Keratinocyte (primary cell): ENCODE data around the gene C11orf52. TPM values are rescaled to one million over a fixed set of nuclear protein-coding genes. Genes with fewer than 3 reads are reported as not detected.
"Not testable (repeated sequence)": the region's sequence is repeated elsewhere in the genome, so short reads cannot be mapped to it uniquely, and the experiment has no call there.

Experiments used
- DNase-seq: peaks from one replicate; pipeline ENCODE4 v3.0.0-alpha.2; 2011; ENCODE audit warnings: low read depth, missing footprints, low spot score
- FAIRE-seq: peaks from 2 replicates; lab custom pipeline; 2011; peaks lifted over from hg19 to GRCh38; lab: Jason Lieb, UNC
- H2AFZ ChIP-seq: 2 replicates; pipeline ENCODE4 v1.6.0; 2012; ENCODE audit warnings: low read length, control low read depth, inconsistent platforms; ENCODE audit not compliant: control insufficient read depth
- H3K27ac ChIP-seq: 2 replicates; pipeline ENCODE4 v1.5.1; 2011; ENCODE audit warnings: low read length; ENCODE audit not compliant: control insufficient read depth, insufficient read depth
- H3K27me3 ChIP-seq: 3 replicates; pipeline ENCODE4 v1.6.0; 2011; ENCODE audit warnings: low read length; ENCODE audit not compliant: control insufficient read depth, insufficient read depth; ENCODE audit errors: extremely low read depth
- H3K36me3 ChIP-seq, 2 experiments: 2 replicates in 1 of 2; 3 replicates in 1 of 2; pipeline ENCODE4 v1.5.1; 2011; ENCODE audit warnings: low read length in 2 of 2, mild to moderate bottlenecking in 1 of 2; ENCODE audit not compliant: control insufficient read depth in 2 of 2, insufficient read depth in 2 of 2; ENCODE audit errors: extremely low read depth in 1 of 2
- H3K4me1 ChIP-seq: 3 replicates; pipeline ENCODE4 v1.5.1; 2011; ENCODE audit warnings: low read length; ENCODE audit not compliant: control insufficient read depth, insufficient read depth; ENCODE audit errors: extremely low read depth
- H3K4me2 ChIP-seq: 3 replicates; pipeline ENCODE4 v1.6.0; 2011; ENCODE audit warnings: low read depth, low read length; ENCODE audit not compliant: control insufficient read depth, insufficient read depth; ENCODE audit errors: extremely low read depth
- H3K4me3 ChIP-seq, 3 experiments: fragments of 200-600 bp in 1 of 3; sonication (generic) in 1 of 3; 2 replicates in 2 of 3; 3 replicates in 1 of 3; pipeline ENCODE4 v1.5.1; 2011 to 2016; ENCODE audit warnings: low read length in 3 of 3, mild to moderate bottlenecking in 3 of 3, control low read depth in 2 of 3, inconsistent platforms in 1 of 3, low read depth in 1 of 3, mixed read lengths in 1 of 3, mixed run types in 1 of 3, moderate library complexity in 1 of 3; ENCODE audit not compliant: control insufficient read depth in 2 of 3, insufficient read depth in 2 of 3; ENCODE audit errors: extremely low read depth in 1 of 3
- H3K79me2 ChIP-seq: 2 replicates; pipeline ENCODE4 v1.6.0; 2012; ENCODE audit warnings: low read length; ENCODE audit not compliant: control insufficient read depth, insufficient read depth
- H3K9ac ChIP-seq: 3 replicates; pipeline ENCODE4 v1.6.0; 2011; ENCODE audit warnings: low read length; ENCODE audit not compliant: control insufficient read depth, insufficient read depth; ENCODE audit errors: extremely low read depth
- H3K9me1 ChIP-seq: 3 replicates; pipeline ENCODE4 v1.6.0; 2011; ENCODE audit warnings: low read length; ENCODE audit not compliant: control insufficient read depth, insufficient read depth; ENCODE audit errors: extremely low read depth
- H3K9me3 ChIP-seq: 2 replicates; pipeline ENCODE4 v1.5.1; 2012; ENCODE audit warnings: low read depth, low read length; ENCODE audit not compliant: control insufficient read depth
- H4K20me1 ChIP-seq: 3 replicates; pipeline ENCODE4 v1.6.0; 2011; ENCODE audit warnings: low read length; ENCODE audit not compliant: control insufficient read depth, insufficient read depth; ENCODE audit errors: extremely low read depth
- EZH2 ChIP-seq: IDR thresholded peaks from one replicate; pipeline ENCODE4 v1.6.1; 2012; ENCODE audit warnings: inconsistent platforms, mild to moderate bottlenecking, low read length, moderate library complexity
- dilution Hi-C: fragments of 300-500 bp; cut with MboI; formaldehyde crosslinking; loops from one replicate; pipeline ENCODE4 v1.7.0; 2020; ENCODE audit warnings: low sequenced_read_pairs; ENCODE audit not compliant: extremely low pct_ligation_motif_present
- polyA plus RNA-seq, 5 experiments: library from polyadenylated mRNA; depleted of rRNA in 3 of 5; stranded (reverse) in 3 of 5; stranded (forward) in 1 of 5; unstranded in 1 of 5; fragments of >200 nt; gene quantifications; 1 replicate in 1 of 5; 2 replicates in 3 of 5; 3 replicates in 1 of 5; pipeline versions ENCODE4 v1.2.1 to v1.2.3, GENCODE V29; 2011 to 2012; ENCODE audit warnings: missing spikeins in 2 of 5, low read depth in 1 of 5, low replicate concordance in 1 of 5
- TF ChIP-seq, protein P1 (sequence below), 3 experiments: IDR thresholded peaks in 1 of 3; conservative IDR thresholded peaks in 1 of 3; optimal IDR thresholded peaks in 1 of 3; 2 replicates in 2 of 3; 3 replicates in 1 of 3; pipeline versions ENCODE3 to v1.5.1; 2011; ENCODE audit warnings: low read length in 3 of 3, mild to moderate bottlenecking in 3 of 3, moderate library complexity in 2 of 3, control low read depth in 1 of 3, inconsistent platforms in 1 of 3; ENCODE audit not compliant: insufficient read depth in 2 of 3; ENCODE audit errors: extremely low read depth in 1 of 3

C11orf52 gene
- polyA plus RNA-seq, 1 donor (not counting 4 experiments of a cell fraction or from before 2014, with no cell fraction given): 3.5 TPM

DNA sequence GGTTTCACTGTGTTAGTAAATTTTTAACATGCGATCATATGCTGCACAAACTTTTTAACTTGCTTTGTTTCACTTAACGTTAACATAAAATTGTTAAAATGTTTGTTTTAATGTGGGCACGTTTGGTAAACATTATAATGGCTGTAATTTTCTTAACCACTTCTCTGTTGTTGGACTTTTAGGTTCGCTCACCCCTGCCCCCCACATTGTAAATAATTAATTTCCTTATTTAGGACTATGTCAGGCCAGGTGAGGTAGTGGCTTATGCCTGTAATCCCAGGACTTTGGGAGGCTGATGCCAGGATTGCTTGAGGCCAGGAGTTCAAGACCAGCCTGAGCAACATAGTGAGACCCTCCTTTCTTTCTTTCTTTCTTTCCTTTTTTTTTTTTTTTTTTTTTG, 11.8 kb downstream of the C11orf52 start:
- Histone ChIP-seq H2AFZ (no peak overlapping the region), H3K79me2 (no peaks in the 10 kb centered on the region), H3K9me3 (no peaks in the 10 kb centered on the region), H3K9ac (no peak overlapping the region), H3K4me1 (peaks cover 10% of the 10 kb centered on the region), H4K20me1 (no peaks in the 10 kb centered on the region), H3K4me2 (no peak overlapping the region), H3K36me3 (no peaks in the 10 kb centered on the region), H3K27me3 (no peaks in the 10 kb centered on the region), H3K4me3 (no peak overlapping the region), H3K9me1 (no peaks in the 10 kb centered on the region), H3K27ac (no peak overlapping the region)
- dilution Hi-C loops: no loop called here
- TF ChIP-seq, protein P1, sequence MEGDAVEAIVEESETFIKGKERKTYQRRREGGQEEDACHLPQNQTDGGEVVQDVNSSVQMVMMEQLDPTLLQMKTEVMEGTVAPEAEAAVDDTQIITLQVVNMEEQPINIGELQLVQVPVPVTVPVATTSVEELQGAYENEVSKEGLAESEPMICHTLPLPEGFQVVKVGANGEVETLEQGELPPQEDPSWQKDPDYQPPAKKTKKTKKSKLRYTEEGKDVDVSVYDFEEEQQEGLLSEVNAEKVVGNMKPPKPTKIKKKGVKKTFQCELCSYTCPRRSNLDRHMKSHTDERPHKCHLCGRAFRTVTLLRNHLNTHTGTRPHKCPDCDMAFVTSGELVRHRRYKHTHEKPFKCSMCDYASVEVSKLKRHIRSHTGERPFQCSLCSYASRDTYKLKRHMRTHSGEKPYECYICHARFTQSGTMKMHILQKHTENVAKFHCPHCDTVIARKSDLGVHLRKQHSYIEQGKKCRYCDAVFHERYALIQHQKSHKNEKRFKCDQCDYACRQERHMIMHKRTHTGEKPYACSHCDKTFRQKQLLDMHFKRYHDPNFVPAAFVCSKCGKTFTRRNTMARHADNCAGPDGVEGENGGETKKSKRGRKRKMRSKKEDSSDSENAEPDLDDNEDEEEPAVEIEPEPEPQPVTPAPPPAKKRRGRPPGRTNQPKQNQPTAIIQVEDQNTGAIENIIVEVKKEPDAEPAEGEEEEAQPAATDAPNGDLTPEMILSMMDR (optimal IDR thresholded peaks at IDR 0.05 in 1 of 3, IDR thresholded peaks at IDR 0.05 in 1 of 3, conservative IDR thresholded peaks at IDR 0.05 in 1 of 3; ENCODE audit: extremely low read depth in 1 of 3, insufficient read depth in 2 of 3, low read length in 3 of 3): no peak
- no peak for TF ChIP-seq EZH2
- DNase-seq (no peak), FAIRE-seq (no peak)

DNA sequence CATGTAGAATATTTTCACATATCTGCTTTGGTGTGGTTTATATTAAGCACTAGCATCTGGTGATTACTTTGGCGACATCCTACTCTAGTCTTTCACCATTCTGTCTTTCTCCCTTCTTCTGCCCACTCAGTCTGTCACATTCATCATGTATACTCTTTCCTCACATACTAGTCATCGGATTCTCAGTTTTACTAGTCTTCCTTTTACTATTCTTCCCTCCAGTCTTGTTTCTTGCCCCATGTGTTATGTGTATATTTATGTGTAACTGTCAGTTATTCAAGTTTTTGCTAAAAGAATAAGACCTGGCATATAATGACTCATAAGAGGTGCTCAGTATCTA, 13.9 kb downstream of the C11orf52 start:
- Histone ChIP-seq H3K79me2 (no peaks in the 10 kb centered on the region), H3K27me3 (no peaks in the 10 kb centered on the region), H3K27ac (no peak overlapping the region), H4K20me1 (no peaks in the 10 kb centered on the region), H3K9ac (no peak overlapping the region), H3K4me2 (no peak overlapping the region), H3K9me1 (no peaks in the 10 kb centered on the region), H2AFZ (no peak overlapping the region), H3K36me3 (no peaks in the 10 kb centered on the region), H3K9me3 (no peaks in the 10 kb centered on the region), H3K4me3 (no peak overlapping the region), H3K4me1 (peaks cover 4% of the 10 kb centered on the region)
- DNase-seq (no peak), FAIRE-seq (no peak)
- TF ChIP-seq EZH2: no peak
- TF ChIP-seq, protein P1 (optimal IDR thresholded peaks at IDR 0.05 in 1 of 3, IDR thresholded peaks at IDR 0.05 in 1 of 3, conservative IDR thresholded peaks at IDR 0.05 in 1 of 3; ENCODE audit: extremely low read depth in 1 of 3, insufficient read depth in 2 of 3, low read length in 3 of 3): no peak
- dilution Hi-C loops: no loop called here

DNA sequence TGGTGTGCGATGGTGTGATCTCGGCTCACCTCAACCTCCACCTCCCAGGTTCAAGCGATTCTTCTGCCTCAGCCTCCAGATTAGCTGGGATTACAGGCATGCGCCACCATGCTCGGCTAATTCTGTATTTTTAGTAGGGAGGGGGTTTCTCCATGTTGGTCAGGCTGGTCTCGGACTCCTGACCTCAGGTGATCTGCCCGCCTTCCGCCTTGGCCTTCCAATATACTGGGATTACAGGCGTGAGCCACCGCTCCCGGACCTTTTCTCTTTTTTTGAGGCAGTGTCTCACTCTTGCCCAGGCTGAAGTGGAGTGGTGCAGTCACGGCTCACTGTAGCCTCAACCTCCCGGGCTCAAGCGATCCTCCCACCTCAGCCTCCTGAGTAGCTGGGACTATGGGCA, 14.5 kb downstream of the C11orf52 start:
- H3K9ac ChIP-seq: not testable (repeated sequence)

More for the DNA sequence above, 14.5 kb downstream of the C11orf52 start:
- H3K27ac ChIP-seq, H3K36me3 ChIP-seq, H3K9me1 ChIP-seq, H3K4me3 ChIP-seq, H3K79me2 ChIP-seq, H4K20me1 ChIP-seq, DNase-seq, H3K27me3 ChIP-seq, dilution Hi-C loops, H3K9me3 ChIP-seq, H3K4me1 ChIP-seq, H2AFZ ChIP-seq, H3K4me2 ChIP-seq, FAIRE-seq: not testable (repeated sequence)
